ENCODE results near the gene CLIP2. TPM values are rescaled to one million over a fixed set of nuclear protein-coding genes. Genes with fewer than 3 reads are reported as not detected.

CLIP2 gene
- total and polyA plus RNA-seq, 4 donors = 15.3 to 35.7 (median 21.9) TPM

GRCh38 chr7:74266191-74266963 lies 22.8 kb upstream of the CLIP2 start:
- H3K27me3 ChIP-seq (ENCODE audit: control insufficient read depth in 1 of 2, insufficient read depth in 2 of 2, low read length in 1 of 2) = no peaks in the 10 kb centered on the region
- 76 to 79% methylated on average over 7 of the region's 7 CpGs for WGBS, 2 donors
- intact Hi-C loops (cut with DNase I) = no loop called here
- H3K36me3 ChIP-seq (ENCODE audit: control insufficient read depth in 1 of 2, insufficient read depth in 2 of 2, low read length in 1 of 2) = no peaks in the 10 kb centered on the region
- H3K4me1 ChIP-seq (ENCODE audit: control insufficient read depth in 1 of 2, insufficient read depth in 2 of 2, low read length in 2 of 2) = no peaks in the 10 kb centered on the region
- H3K9me3 ChIP-seq (ENCODE audit: control insufficient read depth, low read length) = no peaks in the 10 kb centered on the region
- DNase-seq (no peak), ATAC-seq (ENCODE audit: low FRiP score) (no peak)
- H3K4me3 ChIP-seq (ENCODE audit: low read length in 2 of 2) = no peak overlapping the region
- no peak overlapping the region for H3K27ac ChIP-seq (ENCODE audit: low read depth in 1 of 2, low read length in 2 of 2)

GRCh38 chr7:74267756-74268565 lies 21.2 kb upstream of the CLIP2 start:
- no peak overlapping the region for H3K27ac ChIP-seq (ENCODE audit: low read depth in 1 of 2, low read length in 2 of 2)
- intact Hi-C loops (cut with DNase I) = loop anchor here in 1 of 2 donors (2.0 kb wide), 1 partner anchor 21 kb away; the partner anchor contains the start of gene CLIP2
- H3K36me3 ChIP-seq (ENCODE audit: control insufficient read depth in 1 of 2, insufficient read depth in 2 of 2, low read length in 1 of 2) = no peaks in the 10 kb centered on the region
- H3K4me1 ChIP-seq (ENCODE audit: control insufficient read depth in 1 of 2, insufficient read depth in 2 of 2, low read length in 2 of 2) = no peaks in the 10 kb centered on the region
- no peaks in the 10 kb centered on the region for H3K27me3 ChIP-seq (ENCODE audit: control insufficient read depth in 1 of 2, insufficient read depth in 2 of 2, low read length in 1 of 2)
- H3K9me3 ChIP-seq (ENCODE audit: control insufficient read depth, low read length) = no peaks in the 10 kb centered on the region
- WGBS, 2 donors = 84% methylated on average over 13 of the region's 13 CpGs
- no peak for DNase-seq
- ATAC-seq (ENCODE audit: low FRiP score) = no peak
- no peak overlapping the region for H3K4me3 ChIP-seq (ENCODE audit: low read length in 2 of 2)

- DNase-seq (peak; percentile 62 to 81), ATAC-seq (ENCODE audit: low FRiP score) (no peak)
- Histone ChIP-seq H3K27me3 (ENCODE audit: control insufficient read depth in 1 of 2, insufficient read depth in 2 of 2, low read length in 1 of 2) (no peaks in the 10 kb centered on the region), H3K36me3 (ENCODE audit: control insufficient read depth in 1 of 2, insufficient read depth in 2 of 2, low read length in 1 of 2) (no peaks in the 10 kb centered on the region), H3K9me3 (ENCODE audit: control insufficient read depth, low read length) (no peaks in the 10 kb centered on the region), H3K27ac (ENCODE audit: low read depth in 1 of 2, low read length in 2 of 2) (no peak overlapping the region), H3K4me3 (ENCODE audit: low read length in 2 of 2) (peak overlapping the region; percentile 42 to 48), H3K4me1 (ENCODE audit: control insufficient read depth in 1 of 2, insufficient read depth in 2 of 2, low read length in 2 of 2) (no peaks in the 10 kb centered on the region)
- 2 to 3% methylated on average over 17 of the region's 17 CpGs for WGBS, 2 donors
- intact Hi-C loops (cut with DNase I) = loop anchor here in 1 of 2 donors (2.0 kb wide), 1 partner anchor 19 kb away; the partner anchor contains the start of gene CLIP2
These were observed 19.4 kb upstream of the CLIP2 start for GRCh38 chr7:74269757-74270277.

- ATAC-seq (ENCODE audit: low FRiP score) = no peak
- Histone ChIP-seq H3K36me3 (ENCODE audit: control insufficient read depth in 1 of 2, insufficient read depth in 2 of 2, low read length in 1 of 2) (no peaks in the 10 kb centered on the region), H3K9me3 (ENCODE audit: control insufficient read depth, low read length) (no peaks in the 10 kb centered on the region), H3K27ac (ENCODE audit: low read depth in 1 of 2, low read length in 2 of 2) (peak overlapping the region in 1 of 2 donors; percentile 8), H3K4me3 (ENCODE audit: low read length in 2 of 2) (no peak overlapping the region), H3K27me3 (ENCODE audit: control insufficient read depth in 1 of 2, insufficient read depth in 2 of 2, low read length in 1 of 2) (no peaks in the 10 kb centered on the region), H3K4me1 (ENCODE audit: control insufficient read depth in 1 of 2, insufficient read depth in 2 of 2, low read length in 2 of 2) (no peaks in the 10 kb centered on the region)
- intact Hi-C loops (cut with DNase I) = loop anchor here in 1 of 2 donors (1.0 kb wide), 1 partner anchor 18 kb away; the partner anchor contains the start of gene CLIP2
- 84 to 87% methylated on average over 6 of the region's 6 CpGs for WGBS, 2 donors
- no peak for DNase-seq
These were observed 17.5 kb upstream of the CLIP2 start for GRCh38 chr7:74271742-74272141.

GRCh38 chr7:74272305-74273038 lies 16.7 kb upstream of the CLIP2 start:
- H3K36me3 ChIP-seq (ENCODE audit: control insufficient read depth in 1 of 2, insufficient read depth in 2 of 2, low read length in 1 of 2) = no peaks in the 10 kb centered on the region
- no peaks in the 10 kb centered on the region for H3K9me3 ChIP-seq (ENCODE audit: control insufficient read depth, low read length)
- H3K4me3 ChIP-seq (ENCODE audit: low read length in 2 of 2) = no peak overlapping the region
- H3K27ac ChIP-seq (ENCODE audit: low read depth in 1 of 2, low read length in 2 of 2) = peak overlapping the region in 1 of 2 donors; percentile 65
- 20 to 23% methylated on average over 10 of the region's 10 CpGs for WGBS, 2 donors
- no peaks in the 10 kb centered on the region for H3K27me3 ChIP-seq (ENCODE audit: control insufficient read depth in 1 of 2, insufficient read depth in 2 of 2, low read length in 1 of 2)
- H3K4me1 ChIP-seq (ENCODE audit: control insufficient read depth in 1 of 2, insufficient read depth in 2 of 2, low read length in 2 of 2) = no peaks in the 10 kb centered on the region
- ATAC-seq (ENCODE audit: low FRiP score) (peak; percentile 72), DNase-seq (peak; percentile 89 to 93)
- intact Hi-C loops (cut with DNase I) = loop anchor here in 1 of 2 donors (1.0 kb wide), 1 partner anchor 17 kb away; the partner anchor contains the start of gene CLIP2

- H3K36me3 ChIP-seq (ENCODE audit: control insufficient read depth in 1 of 2, insufficient read depth in 2 of 2, low read length in 1 of 2) = no peaks in the 10 kb centered on the region
- H3K27me3 ChIP-seq (ENCODE audit: control insufficient read depth in 1 of 2, insufficient read depth in 2 of 2, low read length in 1 of 2) = no peaks in the 10 kb centered on the region
- H3K4me3 ChIP-seq (ENCODE audit: low read length in 2 of 2) = no peak overlapping the region
- 65 to 67% methylated on average over 6 of the region's 6 CpGs for WGBS, 2 donors
- no peaks in the 10 kb centered on the region for H3K9me3 ChIP-seq (ENCODE audit: control insufficient read depth, low read length)
- H3K4me1 ChIP-seq (ENCODE audit: control insufficient read depth in 1 of 2, insufficient read depth in 2 of 2, low read length in 2 of 2) = no peaks in the 10 kb centered on the region
- intact Hi-C loops (cut with DNase I) = no loop called here
- no peak for ATAC-seq (ENCODE audit: low FRiP score)
- DNase-seq = no peak
- no peak overlapping the region for H3K27ac ChIP-seq (ENCODE audit: low read depth in 1 of 2, low read length in 2 of 2)
These were observed 13.8 kb upstream of the CLIP2 start for GRCh38 chr7:74275401-74275881.

GRCh38 chr7:74277636-74278035 lies 11.6 kb upstream of the CLIP2 start:
- Histone ChIP-seq H3K36me3 (ENCODE audit: control insufficient read depth in 1 of 2, insufficient read depth in 2 of 2, low read length in 1 of 2) (no peaks in the 10 kb centered on the region), H3K27ac (ENCODE audit: low read depth in 1 of 2, low read length in 2 of 2) (no peak overlapping the region), H3K4me1 (ENCODE audit: control insufficient read depth in 1 of 2, insufficient read depth in 2 of 2, low read length in 2 of 2) (no peaks in the 10 kb centered on the region), H3K9me3 (ENCODE audit: control insufficient read depth, low read length) (no peaks in the 10 kb centered on the region), H3K4me3 (ENCODE audit: low read length in 2 of 2) (no peak overlapping the region), H3K27me3 (ENCODE audit: control insufficient read depth in 1 of 2, insufficient read depth in 2 of 2, low read length in 1 of 2) (no peaks in the 10 kb centered on the region)
- intact Hi-C loops (cut with DNase I) = no loop called here
- DNase-seq (no peak), ATAC-seq (ENCODE audit: low FRiP score) (no peak)
- WGBS, 2 donors = 97 to 98% methylated on average over 4 of the region's 4 CpGs

GRCh38 chr7:74280985-74281384 lies 8.2 kb upstream of the CLIP2 start:
- 91 to 93% methylated on average over 8 of the region's 8 CpGs for WGBS, 2 donors
- H3K27ac ChIP-seq (ENCODE audit: low read depth in 1 of 2, low read length in 2 of 2) = no peak overlapping the region
- ATAC-seq (ENCODE audit: low FRiP score) = no peak

More at GRCh38 chr7:74280985-74281384, 8.2 kb upstream of the CLIP2 start:
- intact Hi-C loops (cut with DNase I) = no loop called here
- no peaks in the 10 kb centered on the region for H3K36me3 ChIP-seq (ENCODE audit: control insufficient read depth in 1 of 2, insufficient read depth in 2 of 2, low read length in 1 of 2)
- H3K4me3 ChIP-seq (ENCODE audit: low read length in 2 of 2) = no peak overlapping the region
- no peaks in the 10 kb centered on the region for H3K9me3 ChIP-seq (ENCODE audit: control insufficient read depth, low read length)
- no peaks in the 10 kb centered on the region for H3K4me1 ChIP-seq (ENCODE audit: control insufficient read depth in 1 of 2, insufficient read depth in 2 of 2, low read length in 2 of 2)
- no peak for DNase-seq
- no peaks in the 10 kb centered on the region for H3K27me3 ChIP-seq (ENCODE audit: control insufficient read depth in 1 of 2, insufficient read depth in 2 of 2, low read length in 1 of 2)
